BJ (cell line): ENCODE results near the gene TNS1. TPM values are rescaled to one million over a fixed set of nuclear protein-coding genes. Genes with fewer than 3 reads are reported as not detected.

Source experiments
- CTCF ChIA-PET: fragments of 350-600 bp; formaldehyde crosslinking; extraction: SDS; loops from one replicate; lab custom pipeline; 2021; ENCODE audit warnings: antibody characterized with exemption, inconsistent platforms; lab: Yijun Ruan, JAX
- POLR2A ChIA-PET: fragments of 300-600 bp; sonication (Branson Sonifier 250); formaldehyde crosslinking; extraction: SDS; loops from one replicate; lab custom pipeline; 2021; ENCODE audit warnings: antibody characterized with exemption; lab: Charles Lee
- DNase-seq: peaks from one replicate; pipeline ENCODE4 v3.0.0-alpha.2; 2011; ENCODE audit warnings: low read depth
- H3K27me3 ChIP-seq: 2 replicates; pipeline ENCODE4 v1.6.0; 2011; ENCODE audit warnings: low read length; ENCODE audit not compliant: control insufficient read depth, insufficient read depth
- H3K36me3 ChIP-seq: 2 replicates; pipeline ENCODE4 v1.5.1; 2011; ENCODE audit warnings: low read length; ENCODE audit not compliant: control insufficient read depth, insufficient read depth
- H3K4me3 ChIP-seq: 2 replicates; pipeline ENCODE4 v1.5.1; 2011; ENCODE audit warnings: low read depth, mild to moderate bottlenecking, control low read depth, low read length
- polyA plus RNA-seq: library from polyadenylated mRNA; depleted of rRNA; stranded (reverse); fragments of >200 nt; gene quantifications from 2 replicates; pipeline ENCODE4 v1.2.3, GENCODE V29; 2011
- TF ChIP-seq, protein P1 (sequence below): IDR thresholded peaks from 2 replicates; pipeline ENCODE4 v1.5.1; 2011; ENCODE audit warnings: low read depth, mild to moderate bottlenecking, control low read depth, inconsistent platforms, low read length, moderate library complexity; ENCODE audit not compliant: insufficient read depth

TNS1 gene
- polyA plus RNA-seq, 1 experiment, result 35.6 TPM

DNA sequence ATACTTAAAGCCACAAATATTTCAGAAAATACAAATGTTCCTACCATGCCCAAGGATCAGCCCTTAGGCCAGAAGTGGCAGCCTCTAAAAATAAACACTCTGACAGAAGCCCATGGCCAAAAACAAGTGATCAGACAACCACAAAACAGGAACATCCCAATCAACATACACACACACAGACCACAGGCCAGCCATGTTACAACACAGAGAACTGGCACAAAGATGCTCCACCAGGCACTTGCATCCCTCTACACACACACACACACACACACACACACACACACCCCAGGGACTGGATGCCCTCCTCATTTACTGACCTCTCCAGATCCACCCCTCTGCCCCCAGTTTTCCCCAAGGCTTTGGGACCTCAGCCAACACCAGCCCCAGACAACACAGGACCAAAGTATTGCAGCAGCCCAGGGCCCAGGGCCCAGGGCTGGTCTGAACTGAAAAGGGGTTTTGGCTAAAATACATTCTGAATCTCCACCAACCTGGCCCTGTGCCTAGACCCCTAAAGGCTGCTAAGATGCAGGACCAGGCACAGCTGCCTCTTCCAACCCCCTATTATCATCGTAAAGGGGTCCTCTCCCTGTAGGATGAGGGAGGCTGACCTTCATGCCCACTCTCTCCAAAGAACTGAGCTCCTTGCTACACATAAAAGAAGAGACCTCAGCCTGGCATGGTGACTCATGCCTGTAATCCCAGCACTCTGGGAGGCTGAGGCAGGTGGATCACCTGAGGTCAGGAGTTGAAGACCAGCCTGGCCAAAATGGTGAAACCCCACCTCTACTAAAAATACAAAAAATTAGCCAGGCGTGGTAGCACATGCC is 151.4 kb downstream of the TNS1 start:
- POLR2A ChIA-PET, result no interaction called here
- no peaks in the 10 kb centered on the region for H3K27me3 ChIP-seq
- CTCF ChIA-PET, result interaction anchor here (0.9 to 2.6 kb wide), 5 partner anchors 10 to 142 kb away, joined by 3 to 10 read pairs (median 3); no protein-coding TSS in a partner anchor
- TF ChIP-seq, protein P1, sequence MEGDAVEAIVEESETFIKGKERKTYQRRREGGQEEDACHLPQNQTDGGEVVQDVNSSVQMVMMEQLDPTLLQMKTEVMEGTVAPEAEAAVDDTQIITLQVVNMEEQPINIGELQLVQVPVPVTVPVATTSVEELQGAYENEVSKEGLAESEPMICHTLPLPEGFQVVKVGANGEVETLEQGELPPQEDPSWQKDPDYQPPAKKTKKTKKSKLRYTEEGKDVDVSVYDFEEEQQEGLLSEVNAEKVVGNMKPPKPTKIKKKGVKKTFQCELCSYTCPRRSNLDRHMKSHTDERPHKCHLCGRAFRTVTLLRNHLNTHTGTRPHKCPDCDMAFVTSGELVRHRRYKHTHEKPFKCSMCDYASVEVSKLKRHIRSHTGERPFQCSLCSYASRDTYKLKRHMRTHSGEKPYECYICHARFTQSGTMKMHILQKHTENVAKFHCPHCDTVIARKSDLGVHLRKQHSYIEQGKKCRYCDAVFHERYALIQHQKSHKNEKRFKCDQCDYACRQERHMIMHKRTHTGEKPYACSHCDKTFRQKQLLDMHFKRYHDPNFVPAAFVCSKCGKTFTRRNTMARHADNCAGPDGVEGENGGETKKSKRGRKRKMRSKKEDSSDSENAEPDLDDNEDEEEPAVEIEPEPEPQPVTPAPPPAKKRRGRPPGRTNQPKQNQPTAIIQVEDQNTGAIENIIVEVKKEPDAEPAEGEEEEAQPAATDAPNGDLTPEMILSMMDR, result no peak
- H3K4me3 ChIP-seq, result no peak overlapping the region
- peaks cover 23% of the 10 kb centered on the region for H3K36me3 ChIP-seq
- DNase-seq, result peak; percentile 63

DNA sequence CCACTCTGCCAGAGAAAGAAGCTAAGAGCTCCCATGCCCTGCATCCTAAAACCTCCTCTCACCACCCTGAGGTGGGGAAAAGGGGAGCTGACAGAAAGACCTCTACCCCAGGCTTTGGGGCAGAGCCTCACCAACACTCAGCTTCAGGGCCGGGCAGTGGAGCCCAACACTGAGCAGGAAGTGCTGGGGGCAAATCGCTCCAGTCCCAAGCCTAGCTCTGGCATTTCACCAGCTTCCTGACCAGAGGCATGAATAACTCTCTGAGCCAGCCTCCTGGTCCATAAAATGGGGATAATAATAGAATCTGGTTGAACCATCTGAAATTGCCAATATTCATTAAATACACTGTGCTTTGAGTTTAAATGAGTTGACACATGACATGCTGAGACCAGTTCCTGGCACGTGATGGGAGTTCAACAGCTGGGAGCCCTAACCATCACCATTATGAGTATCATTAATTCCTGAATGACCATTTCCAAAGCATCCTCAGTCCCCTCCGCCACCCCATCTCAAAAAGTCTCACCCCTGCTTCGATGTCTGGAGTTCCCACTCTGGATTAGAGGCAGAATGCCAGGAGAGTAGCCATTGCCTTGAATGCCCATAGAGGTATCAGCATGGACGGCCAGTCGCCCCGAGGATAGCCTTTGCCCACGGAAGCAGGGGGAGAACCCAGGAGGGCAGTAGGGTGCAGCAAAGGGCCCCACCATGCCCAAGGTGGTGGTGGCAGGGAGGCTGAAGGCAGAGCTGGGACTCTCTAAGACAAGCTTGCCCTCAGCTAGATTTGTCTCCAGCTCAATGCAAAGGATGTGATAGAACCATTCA is 153.4 kb downstream of the TNS1 start:
- Histone ChIP-seq H3K27me3 (no peaks in the 10 kb centered on the region), H3K36me3 (peaks cover 27% of the 10 kb centered on the region), H3K4me3 (no peak overlapping the region)
- POLR2A ChIA-PET, result interaction anchor here (0.6 kb wide), 1 partner anchor 1402 kb away, joined by 4 read pairs; no protein-coding TSS in a partner anchor
- no peak for DNase-seq
- CTCF ChIA-PET, result interaction anchor here (0.6 to 2.6 kb wide), 4 partner anchors 13 to 1819 kb away, joined by 3 to 10 read pairs (median 4); no protein-coding TSS in a partner anchor
- TF ChIP-seq, protein P1, result no peak

DNA sequence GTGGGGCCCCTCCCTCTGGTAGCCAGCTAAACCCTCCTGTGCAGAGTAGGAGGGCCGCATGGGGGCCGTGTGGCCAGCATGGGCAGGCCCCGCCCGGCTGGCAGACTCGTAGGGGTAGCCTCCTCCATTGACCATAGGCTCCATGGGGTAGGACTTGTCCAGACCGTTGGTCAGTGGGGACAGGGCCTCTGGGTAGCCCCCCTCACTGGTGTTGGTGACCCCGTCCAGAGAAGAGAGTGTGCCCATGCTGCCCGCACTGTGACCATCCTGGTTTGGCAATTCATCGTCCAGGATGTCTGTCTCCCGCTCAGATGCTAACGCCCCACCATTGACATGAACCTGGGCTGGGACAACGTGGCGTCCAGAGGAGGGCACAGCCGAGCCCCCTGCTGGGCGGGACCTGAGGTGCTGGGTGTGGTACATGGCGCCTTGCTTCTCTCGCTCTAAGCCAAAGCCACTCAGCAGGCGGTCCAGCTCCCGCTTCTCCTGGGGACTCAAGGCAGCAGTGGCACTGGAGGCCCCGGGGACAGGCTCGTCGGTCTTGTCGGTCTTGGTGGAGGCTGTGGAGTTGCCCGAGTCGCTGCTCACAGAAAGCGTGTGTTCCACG is 154.3 kb downstream of the TNS1 start:
- POLR2A ChIA-PET, result interaction anchor here (0.6 kb wide), 1 partner anchor 1403 kb away, joined by 4 read pairs; no protein-coding TSS in a partner anchor
- H3K36me3 ChIP-seq, result peaks cover 27% of the 10 kb centered on the region
- CTCF ChIA-PET, result interaction anchor here (0.6 to 2.6 kb wide), 2 partner anchors 12 to 135 kb away, joined by 3 to 10 read pairs; no protein-coding TSS in a partner anchor

DNA sequence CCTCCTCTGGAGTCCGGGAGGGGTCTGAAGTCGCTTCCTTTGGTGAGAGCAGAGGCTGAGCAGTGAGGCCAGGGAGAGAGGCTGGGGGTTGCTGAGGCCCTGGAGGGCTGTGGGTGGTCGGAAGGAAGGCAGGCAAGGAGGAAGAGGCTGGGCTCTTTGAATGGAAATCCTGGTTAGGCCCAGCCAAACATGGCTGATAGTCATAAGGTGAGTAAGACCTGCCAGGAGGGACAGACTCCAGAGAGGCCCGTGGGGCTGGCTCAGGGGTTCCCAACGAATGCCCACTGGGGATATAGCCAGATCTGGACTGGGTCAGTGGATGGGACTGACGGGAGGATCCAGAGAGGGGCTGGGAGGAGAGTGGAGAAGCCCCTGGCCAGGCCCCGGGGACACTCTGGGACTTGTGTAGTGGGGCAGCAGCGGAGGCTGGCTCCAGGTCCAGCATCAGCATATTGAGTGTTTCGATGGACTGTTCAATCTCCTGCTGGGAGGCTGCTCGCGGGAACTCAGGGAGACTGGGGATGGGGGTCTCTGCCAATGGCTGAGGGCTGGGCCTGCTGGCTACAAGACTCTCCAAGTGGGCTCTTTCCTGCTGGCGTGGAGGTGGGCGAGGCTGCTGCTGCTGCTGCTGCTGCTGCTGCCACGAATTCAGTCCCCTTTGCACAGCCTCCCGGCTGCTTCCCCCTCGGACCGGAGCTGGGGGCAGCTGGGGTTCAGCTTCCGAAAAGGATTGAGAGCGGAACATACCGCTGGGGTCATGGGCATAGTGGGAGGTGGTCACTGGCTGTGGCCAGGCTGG is 155.0 kb downstream of the TNS1 start:
- TF ChIP-seq, protein P1, result no peak
- POLR2A ChIA-PET, result no interaction called here
- CTCF ChIA-PET, result no interaction called here
- no peaks in the 10 kb centered on the region for H3K27me3 ChIP-seq
- no peak overlapping the region for H3K4me3 ChIP-seq
- DNase-seq, result no peak
- peaks cover 27% of the 10 kb centered on the region for H3K36me3 ChIP-seq

More for the DNA sequence above, 154.3 kb downstream of the TNS1 start:
- TF ChIP-seq, protein P1, result no peak
- DNase-seq, result no peak
- Histone ChIP-seq H3K27me3 (no peaks in the 10 kb centered on the region), H3K4me3 (no peak overlapping the region)
